Omental fat pad (tissue), 4 donors: ENCODE measurements around the gene CMSS1. TPM values are rescaled to one million over a fixed set of nuclear protein-coding genes. Genes with fewer than 3 reads are reported as not detected.

Experiments
- ATAC-seq: fragments of 150-250 bp; one replicate; pipeline ENCODE4 v1.9.1; 2016; ENCODE audit warnings: mild to moderate bottlenecking, moderate library complexity; ENCODE audit not compliant: low FRiP score
- DNase-seq: peaks from one replicate; pipeline ENCODE4 v3.0.0-alpha.2; 2019; ENCODE audit warnings: low spot score
- CTCF ChIP-seq, 3 donors: fragments of 450-650 bp; IDR thresholded peaks; one replicate each; pipeline ENCODE4 v1.5.1; 2016 to 2017; ENCODE audit warnings: antibody characterized with exemption in 3 of 3, mild to moderate bottlenecking in 3 of 3, moderate library complexity in 2 of 3
- total RNA-seq, 4 donors: library from RNA; depleted of rRNA; stranded (reverse); fragments of >200 nt; gene quantifications; one replicate each; pipeline ENCODE4 v1.1.0, GENCODE V29; 2016

Gene CMSS1
- total RNA-seq, 4 donors from 2014 or later = 16.9 to 29.3 (median 21.1) TPM

GRCh38 chr3:99865321-99865720 is 47.7 kb downstream of the CMSS1 start:
- DNase-seq (no peak), ATAC-seq (no peak)
- no peak for TF ChIP-seq CTCF (IDR thresholded peaks at IDR 0.05)

GRCh38 chr3:99866261-99866761 is 48.6 kb downstream of the CMSS1 start:
- no peak for TF ChIP-seq CTCF (IDR thresholded peaks at IDR 0.05)

GRCh38 chr3:99867594-99868310 is 50.1 kb downstream of the CMSS1 start:
- DNase-seq = no peak
- TF ChIP-seq CTCF (IDR thresholded peaks at IDR 0.05) = no peak
- no peak for ATAC-seq

More at GRCh38 chr3:99866261-99866761, 48.6 kb downstream of the CMSS1 start:
- no peak for DNase-seq
- no peak for ATAC-seq

GRCh38 chr3:99868311-99868646 is 50.6 kb downstream of the CMSS1 start:
- DNase-seq (no peak), ATAC-seq (no peak)
- TF ChIP-seq CTCF (IDR thresholded peaks at IDR 0.05) = no peak

- DNase-seq (no peak), ATAC-seq (no peak)
- no peak for TF ChIP-seq CTCF (IDR thresholded peaks at IDR 0.05)
Measured at GRCh38 chr3:99869621-99870020, 52.0 kb downstream of the CMSS1 start.

- no peak for TF ChIP-seq CTCF (IDR thresholded peaks at IDR 0.05)
- DNase-seq (no peak), ATAC-seq (no peak)
Measured at GRCh38 chr3:99870712-99871111, 53.0 kb downstream of the CMSS1 start.
